ENCODE measurements around the gene ENPP3.

ENPP3 gene

GRCh38 chr6:131765081-131765803, 128.1 kb downstream of the ENPP3 start:
- no peak for DNase-seq (ENCODE audit: low spot score)

DNA sequence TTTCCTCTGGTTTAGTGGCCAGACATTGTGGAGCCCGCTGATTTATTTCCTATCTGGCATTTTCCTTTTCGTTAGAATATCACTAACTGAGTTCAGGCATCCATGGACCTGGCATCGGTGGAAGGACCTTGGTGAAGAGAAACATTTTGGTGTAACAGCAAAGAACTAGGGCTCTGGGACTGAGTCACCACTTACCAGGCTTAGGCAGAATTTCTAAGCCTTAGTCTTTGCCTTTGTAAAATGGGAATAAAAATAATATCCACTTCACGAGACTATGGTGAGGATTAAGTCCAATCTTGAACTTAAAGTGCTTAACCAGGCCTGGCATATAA, 128.7 kb downstream of the ENPP3 start:
- DNase-seq (ENCODE audit: low spot score), result no peak

- DNase-seq (ENCODE audit: low spot score), result no peak
Observed at GRCh38 chr6:131766631-131767030, 129.5 kb downstream of the ENPP3 start.

- no peak for DNase-seq (ENCODE audit: low spot score)
Observed at GRCh38 chr6:131768964-131769363, 131.9 kb downstream of the ENPP3 start.

GRCh38 chr6:131769385-131770141, 132.5 kb downstream of the ENPP3 start:
- no peak for DNase-seq (ENCODE audit: low spot score)

DNA sequence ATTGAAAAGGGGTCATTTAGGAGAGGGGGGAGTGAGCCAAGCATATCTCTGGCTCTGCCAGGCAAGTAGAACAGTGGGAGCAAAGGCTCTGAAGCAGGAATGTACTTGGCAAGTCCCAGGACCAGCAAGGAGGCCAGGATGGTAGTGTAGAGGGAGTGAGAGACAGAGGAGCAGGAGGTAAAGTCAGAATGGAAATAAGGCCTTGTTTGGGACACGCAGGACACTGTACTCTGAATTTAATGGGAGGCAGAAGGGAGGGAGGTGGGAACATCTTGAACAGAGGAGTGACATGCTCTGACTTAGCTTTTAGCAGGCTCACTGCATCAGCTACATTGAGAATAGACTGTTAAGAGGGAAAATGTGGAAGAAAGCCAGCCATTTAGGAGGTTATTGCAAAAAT, 133.7 kb downstream of the ENPP3 start:
- no peak for DNase-seq (ENCODE audit: low spot score)

DNA sequence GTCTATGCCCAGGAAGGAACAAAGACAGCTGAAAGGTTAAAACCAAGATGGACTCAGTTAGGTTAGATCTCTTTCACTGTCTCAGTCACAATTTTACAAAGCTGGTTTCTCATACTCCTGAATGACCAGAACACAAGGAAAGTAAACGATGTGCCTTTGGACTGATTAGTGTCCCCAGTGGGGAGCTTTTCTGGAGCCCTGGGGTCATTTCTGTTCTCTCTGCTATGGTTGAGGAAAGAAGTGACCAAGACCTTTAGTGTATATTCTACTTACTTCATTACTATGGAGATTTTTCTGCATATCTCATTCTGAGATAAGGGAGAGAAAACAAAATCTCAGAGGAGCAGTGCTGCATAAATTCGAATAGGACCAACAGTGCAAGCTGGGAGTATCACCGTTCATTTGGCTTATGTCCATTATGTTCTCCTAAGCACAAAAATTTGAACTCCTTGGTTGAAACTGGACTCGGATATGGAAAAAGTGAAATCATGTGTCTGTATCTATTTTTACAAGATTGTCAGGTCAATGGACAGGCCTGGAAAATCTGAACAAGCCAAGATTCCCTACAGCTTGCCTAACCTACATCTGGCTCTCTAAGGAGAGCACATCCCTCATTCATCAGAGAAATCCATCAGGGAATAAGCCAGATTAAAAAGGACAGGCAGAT, 136.3 kb downstream of the ENPP3 start:
- DNase-seq (ENCODE audit: low spot score), result no peak

DNA sequence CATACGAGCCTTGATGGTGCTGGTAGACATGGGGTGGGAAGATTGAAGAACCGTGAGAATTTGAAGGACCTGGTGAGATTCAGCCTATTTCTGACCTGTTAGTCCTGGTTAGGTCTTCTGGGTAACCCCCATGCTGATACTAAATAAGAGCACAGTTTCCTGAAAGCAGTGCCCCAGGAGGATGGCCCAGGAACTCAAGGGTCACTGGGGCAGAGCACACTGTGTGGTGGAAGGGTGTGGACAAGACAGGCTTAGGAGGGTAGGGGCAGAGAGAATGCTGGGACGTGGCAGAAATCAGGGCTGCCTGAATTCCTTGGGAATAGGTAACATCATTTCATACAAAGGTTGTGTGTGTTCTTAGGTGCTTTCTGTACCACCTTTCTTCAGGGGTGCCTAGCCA, 138.8 kb downstream of the ENPP3 start:
- no peak for DNase-seq (ENCODE audit: low spot score)

- no peak for DNase-seq (ENCODE audit: low spot score)
Observed at GRCh38 chr6:131776985-131777384, 139.9 kb downstream of the ENPP3 start.

- no peak for DNase-seq (ENCODE audit: low spot score)
Observed at GRCh38 chr6:131778169-131778568, 141.1 kb downstream of the ENPP3 start.

DNA sequence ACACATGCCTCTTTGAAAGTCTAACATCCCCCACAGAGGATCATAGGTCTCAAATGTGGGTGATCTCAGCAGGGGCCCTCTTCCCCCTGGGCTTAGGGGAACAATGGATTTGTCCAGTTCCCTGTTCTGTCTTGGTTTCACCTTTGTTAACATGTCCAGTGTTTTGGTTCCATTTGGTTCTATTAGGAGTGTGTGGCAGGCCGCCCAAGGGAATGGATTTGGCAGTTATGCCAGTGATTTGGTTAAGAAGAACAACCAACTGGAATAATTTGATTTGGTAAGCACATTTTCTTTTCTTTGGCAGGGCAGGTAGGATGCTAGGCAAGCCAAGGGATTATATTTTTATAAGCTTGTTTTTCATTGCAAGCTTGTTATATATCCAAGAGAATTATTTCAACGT, 142.2 kb downstream of the ENPP3 start:
- DNase-seq (ENCODE audit: low spot score), result no peak

- DNase-seq (ENCODE audit: low spot score), result no peak
Observed at GRCh38 chr6:131780600-131780999, 143.5 kb downstream of the ENPP3 start.

GRCh38 chr6:131781687-131782086, 144.6 kb downstream of the ENPP3 start:
- no peak for DNase-seq (ENCODE audit: low spot score)

DNA sequence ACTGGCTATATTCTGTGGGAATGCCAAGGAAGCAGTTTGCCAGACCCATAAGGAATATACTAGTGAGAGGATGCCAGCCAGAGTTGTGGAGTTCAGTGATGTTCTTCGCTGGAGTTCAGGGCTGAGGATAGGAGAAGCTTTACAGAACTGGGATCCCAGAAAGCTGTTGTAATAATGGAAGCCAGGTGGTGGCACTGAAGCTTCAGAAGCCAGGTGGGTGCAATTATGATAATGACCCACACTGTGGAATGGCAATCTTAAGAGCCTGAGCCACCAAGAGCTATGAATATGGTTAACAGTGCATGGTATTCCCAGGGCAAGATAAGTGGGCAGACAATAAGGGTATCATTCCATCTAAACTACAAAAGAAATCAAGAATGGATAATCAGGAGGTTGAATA, 145.7 kb downstream of the ENPP3 start:
- no peak for DNase-seq (ENCODE audit: low spot score)

DNA sequence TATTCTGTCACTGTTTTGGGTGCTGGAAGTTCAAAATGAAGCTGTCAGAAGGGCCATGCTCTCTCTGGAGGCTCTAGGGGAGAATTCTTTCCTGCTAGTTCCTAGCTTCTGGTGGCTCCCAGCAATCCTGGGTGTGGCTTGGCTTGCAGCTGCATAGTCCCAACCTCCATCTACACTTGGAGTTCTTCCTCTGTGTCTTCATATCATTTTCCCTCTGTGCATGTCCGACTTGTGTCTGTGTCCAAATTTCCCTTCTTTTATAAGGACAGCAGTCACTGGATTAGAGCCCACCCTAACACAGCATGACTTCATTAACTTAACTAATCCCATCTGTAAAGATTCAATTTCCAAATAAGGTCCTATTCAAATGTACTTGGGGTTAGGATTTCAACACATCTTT, 147.5 kb downstream of the ENPP3 start:
- DNase-seq (ENCODE audit: low spot score), result no peak

DNA sequence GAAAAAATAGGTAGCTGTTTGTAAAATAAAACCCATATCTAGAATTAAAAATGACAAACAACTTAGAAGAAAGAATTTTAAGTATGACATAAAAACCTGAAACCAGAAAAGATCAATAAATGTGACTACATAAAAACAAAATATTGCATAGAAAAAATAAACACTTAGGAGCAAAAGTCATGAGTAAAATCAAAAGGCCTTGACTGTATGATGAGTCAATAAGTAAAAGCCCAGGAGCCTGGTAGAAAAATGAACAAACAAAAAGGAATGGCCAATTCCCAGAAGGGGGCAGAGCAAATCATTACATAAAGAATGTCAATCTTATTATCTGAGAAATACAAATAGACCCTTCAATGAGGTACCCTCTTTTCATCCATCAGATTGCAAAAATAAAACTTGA, 150.0 kb downstream of the ENPP3 start:
- no peak for DNase-seq (ENCODE audit: low spot score)

- DNase-seq (ENCODE audit: low spot score), result no peak
Observed at GRCh38 chr6:131787766-131788712, 150.9 kb downstream of the ENPP3 start.

GRCh38 chr6:131789219-131789618, 152.1 kb downstream of the ENPP3 start:
- no peak for DNase-seq (ENCODE audit: low spot score)

- DNase-seq (ENCODE audit: low spot score), result no peak
Observed at GRCh38 chr6:131791476-131791875, 154.4 kb downstream of the ENPP3 start.

- no peak for DNase-seq (ENCODE audit: low spot score)
Observed at GRCh38 chr6:131792091-131792496, 155.0 kb downstream of the ENPP3 start.

DNA sequence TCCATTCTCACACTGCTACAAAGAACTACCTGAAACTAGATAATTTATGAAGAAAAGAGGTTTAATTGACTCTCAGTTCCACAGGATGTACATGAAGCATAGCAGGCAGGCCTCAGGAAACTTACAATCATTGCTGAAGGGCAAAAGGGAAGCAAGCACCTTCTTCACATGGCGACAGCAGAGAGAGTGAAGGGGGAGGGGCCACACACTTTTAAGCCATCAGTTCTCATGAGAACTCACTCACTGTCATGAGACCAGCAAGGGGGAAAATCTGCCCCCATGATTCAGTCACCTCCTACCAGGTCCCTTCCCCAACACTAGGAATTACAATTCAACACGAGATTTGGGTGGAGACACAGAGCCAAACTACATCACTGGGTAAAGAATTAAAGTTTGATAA, 158.3 kb downstream of the ENPP3 start:
- DNase-seq (ENCODE audit: low spot score), result no peak
